ENCODE results near the gene MRPS23.
A peak's percentile ranks its signal among the peaks of the same experiment; 100 is the strongest.
"Not testable (repeated sequence)": the region's sequence is repeated elsewhere in the genome, so short reads cannot be mapped to it uniquely, and the experiment has no call there.

MRPS23 gene

GRCh38 chr17:57846056-57846945 is 3.5 kb downstream of the MRPS23 start:
- peaks cover 13% of the 10 kb centered on the region for H3K36me3 Mint-ChIP-seq
- H3K27me3 Mint-ChIP-seq; H3K9me3 Mint-ChIP-seq; ATAC-seq (ENCODE audit: low read depth); H3K27ac Mint-ChIP-seq; DNase-seq (ENCODE audit: low spot score in 2 of 2); H3K4me3 Mint-ChIP-seq: not testable (repeated sequence)
- H3K4me1 Mint-ChIP-seq: peaks cover 18% of the 10 kb centered on the region

GRCh38 chr17:57842280-57842679 is 7.6 kb downstream of the MRPS23 start:
- peaks cover 18% of the 10 kb centered on the region for H3K36me3 Mint-ChIP-seq

GRCh38 chr17:57839571-57839923 is 10.3 kb downstream of the MRPS23 start:
- peaks cover 18% of the 10 kb centered on the region for H3K36me3 Mint-ChIP-seq
- no peak overlapping the region for H3K4me3 Mint-ChIP-seq
- H3K27me3 Mint-ChIP-seq: no peaks in the 10 kb centered on the region
- DNase-seq (ENCODE audit: low spot score in 2 of 2) (no peak), ATAC-seq (ENCODE audit: low read depth) (no peak)
- peaks cover 6% of the 10 kb centered on the region for H3K4me1 Mint-ChIP-seq
- no peak overlapping the region for H3K27ac Mint-ChIP-seq
- no peaks in the 10 kb centered on the region for H3K9me3 Mint-ChIP-seq

More at GRCh38 chr17:57842280-57842679, 7.6 kb downstream of the MRPS23 start:
- ATAC-seq (ENCODE audit: low read depth) (no peak), DNase-seq (ENCODE audit: low spot score in 2 of 2) (no peak)
- H3K4me3 Mint-ChIP-seq: no peak overlapping the region
- no peaks in the 10 kb centered on the region for H3K9me3 Mint-ChIP-seq
- peaks cover 4% of the 10 kb centered on the region for H3K4me1 Mint-ChIP-seq
- no peak overlapping the region for H3K27ac Mint-ChIP-seq
- no peaks in the 10 kb centered on the region for H3K27me3 Mint-ChIP-seq

- Mint-ChIP-seq H3K4me3 (no peak overlapping the region), H3K36me3 (peaks cover 18% of the 10 kb centered on the region)
- no peak for ATAC-seq (ENCODE audit: low read depth)
Measured at GRCh38 chr17:57838857-57839570, 10.8 kb downstream of the MRPS23 start.

GRCh38 chr17:57838453-57838852 is 11.4 kb downstream of the MRPS23 start:
- Mint-ChIP-seq H3K27me3 (no peaks in the 10 kb centered on the region), H3K4me3 (no peak overlapping the region), H3K9me3 (no peaks in the 10 kb centered on the region), H3K27ac (no peak overlapping the region), H3K4me1 (peaks cover 8% of the 10 kb centered on the region), H3K36me3 (peaks cover 18% of the 10 kb centered on the region)
- no peak for ATAC-seq (ENCODE audit: low read depth)
- DNase-seq (ENCODE audit: low spot score in 2 of 2): no peak

More at GRCh38 chr17:57838857-57839570, 10.8 kb downstream of the MRPS23 start:
- H3K4me1 Mint-ChIP-seq: peaks cover 8% of the 10 kb centered on the region
- no peak for DNase-seq (ENCODE audit: low spot score in 2 of 2)
- no peak overlapping the region for H3K27ac Mint-ChIP-seq
- H3K9me3 Mint-ChIP-seq: no peaks in the 10 kb centered on the region
- H3K27me3 Mint-ChIP-seq: no peaks in the 10 kb centered on the region

- H3K4me3 Mint-ChIP-seq: no peak overlapping the region
- H3K36me3 Mint-ChIP-seq: peaks cover 12% of the 10 kb centered on the region
Measured at GRCh38 chr17:57835333-57835900, 14.4 kb downstream of the MRPS23 start.

GRCh38 chr17:57834146-57834741 is 15.6 kb downstream of the MRPS23 start:
- Mint-ChIP-seq H3K27me3 (no peaks in the 10 kb centered on the region), H3K9me3 (no peaks in the 10 kb centered on the region), H3K27ac (no peak overlapping the region), H3K36me3 (peaks cover 10% of the 10 kb centered on the region), H3K4me3 (no peak overlapping the region), H3K4me1 (peaks cover 5% of the 10 kb centered on the region)
- DNase-seq (ENCODE audit: low spot score in 2 of 2) (no peak), ATAC-seq (ENCODE audit: low read depth) (no peak)

More at GRCh38 chr17:57835333-57835900, 14.4 kb downstream of the MRPS23 start:
- ATAC-seq (ENCODE audit: low read depth): no peak
- Mint-ChIP-seq H3K27ac (no peak overlapping the region), H3K27me3 (no peaks in the 10 kb centered on the region), H3K4me1 (peaks cover 5% of the 10 kb centered on the region), H3K9me3 (no peaks in the 10 kb centered on the region)
- DNase-seq (ENCODE audit: low spot score in 2 of 2): no peak

- DNase-seq (ENCODE audit: low spot score in 2 of 2) (peak; percentile 51 to 67), ATAC-seq (ENCODE audit: low read depth) (peak; percentile 84)
- no peaks in the 10 kb centered on the region for H3K9me3 Mint-ChIP-seq
- H3K27ac Mint-ChIP-seq: no peak overlapping the region
- H3K4me1 Mint-ChIP-seq: peaks cover 5% of the 10 kb centered on the region
- peaks cover 6% of the 10 kb centered on the region for H3K36me3 Mint-ChIP-seq
- H3K27me3 Mint-ChIP-seq: no peaks in the 10 kb centered on the region
- H3K4me3 Mint-ChIP-seq: no peak overlapping the region
Measured at GRCh38 chr17:57833179-57833939, 16.5 kb downstream of the MRPS23 start.

GRCh38 chr17:57832314-57833178 is 17.3 kb downstream of the MRPS23 start:
- Mint-ChIP-seq H3K9me3 (no peaks in the 10 kb centered on the region), H3K4me1 (peaks cover 5% of the 10 kb centered on the region), H3K27me3 (no peaks in the 10 kb centered on the region), H3K27ac (no peak overlapping the region), H3K4me3 (no peak overlapping the region), H3K36me3 (peaks cover 5% of the 10 kb centered on the region)
- peak; percentile 40 for ATAC-seq (ENCODE audit: low read depth)
- no peak for DNase-seq (ENCODE audit: low spot score in 2 of 2)

- Mint-ChIP-seq H3K36me3 (no peaks in the 10 kb centered on the region), H3K27ac (no peak overlapping the region), H3K9me3 (no peaks in the 10 kb centered on the region), H3K27me3 (no peaks in the 10 kb centered on the region), H3K4me3 (no peak overlapping the region), H3K4me1 (peaks cover 5% of the 10 kb centered on the region)
- DNase-seq (ENCODE audit: low spot score in 2 of 2): no peak
- no peak for ATAC-seq (ENCODE audit: low read depth)
Measured at GRCh38 chr17:57830880-57831279, 19.0 kb downstream of the MRPS23 start.

GRCh38 chr17:57823469-57824401 is 26.1 kb downstream of the MRPS23 start:
- no peak for DNase-seq (ENCODE audit: low spot score in 2 of 2)
- no peak for ATAC-seq (ENCODE audit: low read depth)

GRCh38 chr17:57819867-57820266 is 30.0 kb downstream of the MRPS23 start:
- Mint-ChIP-seq H3K36me3 (peaks cover 2% of the 10 kb centered on the region), H3K4me3 (no peak overlapping the region), H3K9me3 (no peaks in the 10 kb centered on the region), H3K27me3 (peaks cover 14% of the 10 kb centered on the region), H3K27ac (no peak overlapping the region), H3K4me1 (no peaks in the 10 kb centered on the region)
- DNase-seq (ENCODE audit: low spot score in 2 of 2) (no peak), ATAC-seq (ENCODE audit: low read depth) (no peak)

More at GRCh38 chr17:57823469-57824401, 26.1 kb downstream of the MRPS23 start:
- no peaks in the 10 kb centered on the region for H3K36me3 Mint-ChIP-seq
- H3K27ac Mint-ChIP-seq: no peak overlapping the region
- H3K9me3 Mint-ChIP-seq: no peaks in the 10 kb centered on the region
- no peak overlapping the region for H3K4me3 Mint-ChIP-seq
- H3K4me1 Mint-ChIP-seq: no peaks in the 10 kb centered on the region
- peaks cover 3% of the 10 kb centered on the region for H3K27me3 Mint-ChIP-seq
